GM19455 (cell line): ENCODE results near the gene ZMAT5.

Experiments used
- ATAC-seq: cut with Tn5 transposase; IDR thresholded peaks from one replicate; pipeline ENCODE4 v1.9.1; 2021; ENCODE audit not compliant: unreplicated experiment

ZMAT5 gene

DNA sequence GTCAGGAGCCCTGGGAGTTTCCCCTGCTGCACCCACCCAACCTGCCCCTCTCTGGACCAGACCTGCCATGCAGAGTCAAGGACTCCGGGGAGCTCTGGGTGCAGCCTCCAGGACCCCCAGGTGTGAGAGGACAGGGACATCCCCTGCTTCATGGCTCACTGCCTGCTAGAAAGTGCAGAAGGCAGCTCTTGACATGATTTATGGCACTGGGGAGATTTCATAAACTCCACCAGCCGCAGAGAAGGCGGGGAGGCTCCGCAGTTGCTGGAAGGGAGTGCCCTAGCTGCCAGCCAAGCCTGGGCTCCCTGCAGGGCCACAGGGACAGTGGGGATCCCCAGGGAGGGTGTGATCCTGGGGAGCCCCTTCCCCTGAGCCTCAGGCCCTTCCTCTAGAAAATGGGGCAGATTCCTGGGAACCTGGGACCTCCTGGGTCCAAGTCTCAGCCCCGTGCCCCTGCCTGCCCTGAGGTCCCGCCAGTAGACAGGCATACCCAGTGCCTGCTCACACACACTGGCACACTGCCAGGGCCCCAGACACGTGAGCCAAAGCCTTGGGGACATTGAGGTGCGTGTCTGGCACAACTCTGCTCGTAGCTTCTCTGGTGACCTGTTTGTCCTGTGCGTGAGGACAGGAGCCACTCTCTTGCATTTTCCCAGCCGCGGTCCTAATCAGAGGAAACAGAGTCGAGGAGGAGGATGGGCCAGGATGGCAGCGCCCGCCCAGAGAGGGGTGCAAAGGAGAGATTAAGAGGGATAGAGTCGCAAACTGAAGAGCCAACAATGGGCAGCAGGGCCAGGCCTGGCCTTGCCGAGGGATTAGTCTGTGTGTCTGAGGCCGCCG lies 33.2 kb downstream of the ZMAT5 start:
- no peak for ATAC-seq

DNA sequence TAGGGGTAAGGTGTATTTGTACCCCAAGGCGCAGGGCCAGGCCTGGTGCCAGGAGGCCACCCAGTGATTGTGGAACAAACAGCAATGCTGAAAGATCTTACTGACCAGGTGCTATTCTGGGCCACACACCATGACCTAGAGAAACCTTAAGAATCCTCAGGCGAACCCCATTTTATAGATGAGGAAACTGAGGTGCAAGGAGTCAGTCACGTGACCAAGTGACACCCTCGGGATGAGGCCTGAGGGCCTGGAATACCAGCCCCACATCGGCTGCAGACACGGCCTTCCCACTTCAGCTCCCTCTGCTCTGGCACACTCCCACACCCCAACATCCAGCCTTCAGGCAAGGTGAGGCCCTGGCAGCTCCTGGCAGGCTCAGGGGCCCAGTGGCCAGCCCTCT lies 33.9 kb downstream of the ZMAT5 start:
- no peak for ATAC-seq

- ATAC-seq, result no peak
Measured at GRCh38 chr22:29731058-29731850, 35.6 kb downstream of the ZMAT5 start.

DNA sequence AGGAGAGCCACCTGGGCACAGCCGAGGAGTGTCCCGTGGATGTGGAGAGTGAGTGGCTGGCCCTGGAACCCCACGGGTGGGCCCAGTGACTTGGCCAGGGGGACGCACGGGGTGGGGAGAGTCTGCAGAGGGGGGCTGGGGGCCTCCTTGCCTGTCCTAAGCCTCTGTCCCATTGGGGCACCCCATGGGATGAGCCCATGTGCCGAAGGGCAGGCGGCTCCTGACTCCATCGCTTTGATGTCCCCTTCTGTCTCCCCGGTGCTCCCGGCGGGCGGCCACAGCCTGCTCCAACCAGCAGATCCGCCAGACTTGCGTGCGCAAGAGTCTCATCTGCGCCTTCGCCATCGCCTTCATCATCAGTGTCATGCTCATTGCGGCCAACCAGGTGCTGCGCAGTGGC lies 37.6 kb downstream of the ZMAT5 start:
- ATAC-seq, result no peak

DNA sequence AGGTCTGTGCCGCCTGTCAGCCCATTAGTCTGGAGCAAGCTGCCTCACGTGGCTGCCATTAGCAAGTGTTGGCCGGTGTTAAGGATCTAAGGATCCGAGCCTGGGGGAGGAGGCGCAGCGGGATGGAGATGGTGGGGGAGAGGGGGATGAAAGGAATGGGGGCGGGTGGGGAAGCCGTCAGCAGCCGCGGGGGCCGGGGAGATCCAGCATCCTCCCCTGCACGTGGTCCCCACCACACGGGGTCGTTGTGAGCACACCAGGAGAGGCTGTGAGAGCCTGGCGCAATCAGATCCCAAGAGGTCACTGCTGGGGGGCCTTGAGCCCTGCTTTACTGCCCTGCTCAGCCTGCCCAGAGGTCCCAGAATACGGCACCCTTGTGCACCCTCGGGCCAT lies 39.7 kb downstream of the ZMAT5 start:
- no peak for ATAC-seq

GRCh38 chr22:29726512-29727130 lies 40.2 kb downstream of the ZMAT5 start:
- no peak for ATAC-seq

DNA sequence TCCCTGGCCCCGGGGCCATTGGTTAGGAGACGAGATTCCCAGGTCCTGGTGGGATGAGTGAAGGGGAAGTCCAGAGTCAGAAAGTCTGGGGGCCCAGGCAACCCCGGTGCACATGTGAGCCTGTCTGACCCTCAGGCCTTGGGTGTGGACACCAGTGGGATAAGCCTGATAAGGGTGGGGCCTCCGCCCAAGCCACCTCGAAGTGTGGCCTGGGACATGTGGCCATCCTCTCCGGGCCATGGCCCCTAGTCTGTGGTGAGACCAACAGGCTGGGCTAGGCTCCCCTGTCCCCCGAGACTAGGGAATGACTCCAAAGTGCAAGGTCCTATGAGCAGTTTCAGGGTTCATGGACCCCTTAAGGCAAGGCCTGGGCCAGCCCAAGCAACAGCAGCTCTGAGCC lies 40.7 kb downstream of the ZMAT5 start:
- no peak for ATAC-seq

DNA sequence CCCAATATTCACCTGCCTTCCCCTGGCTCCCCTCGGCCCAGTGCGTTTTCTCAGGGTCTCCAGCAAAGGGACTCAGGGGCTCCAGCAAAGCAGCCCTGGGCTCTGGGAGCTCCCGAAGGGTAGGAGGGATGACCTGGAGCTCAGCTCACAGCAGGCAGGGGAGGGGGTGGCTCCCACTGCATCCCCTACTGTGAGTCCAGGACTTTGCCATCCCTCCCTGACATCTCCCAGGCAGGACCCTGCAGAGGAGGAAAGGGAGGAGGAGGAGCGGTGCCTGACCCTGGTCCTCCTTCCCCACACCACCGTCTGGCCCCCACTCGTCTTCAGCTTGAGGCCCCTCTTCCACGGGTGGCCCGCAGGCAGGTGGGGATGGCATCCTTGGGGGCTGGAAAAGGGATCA lies 42.0 kb downstream of the ZMAT5 start:
- ATAC-seq, result no peak

- no peak for ATAC-seq
Measured at GRCh38 chr22:29723766-29724165, 43.0 kb downstream of the ZMAT5 start.

- ATAC-seq, result no peak
Measured at GRCh38 chr22:29722587-29722986, 44.2 kb downstream of the ZMAT5 start.

DNA sequence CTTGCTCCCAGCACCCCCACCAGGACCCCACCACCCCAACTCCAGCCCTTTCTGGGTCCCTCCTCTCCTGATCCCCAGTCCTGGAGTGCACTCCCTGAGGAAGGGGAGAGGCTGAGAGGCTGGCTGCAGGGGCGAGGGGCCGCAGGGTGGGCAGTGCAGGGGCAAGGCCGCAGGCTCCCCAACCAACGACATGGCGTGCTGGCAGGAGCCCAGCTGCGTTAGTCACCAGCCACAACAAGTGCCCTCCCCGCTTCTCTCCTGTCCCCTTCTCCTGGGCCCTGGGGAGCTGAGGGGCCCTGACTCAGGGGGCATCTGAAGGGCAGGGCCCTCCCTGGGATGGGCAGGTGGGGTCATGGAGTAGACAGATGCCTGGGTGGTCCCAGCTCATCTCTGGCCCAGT lies 44.7 kb downstream of the ZMAT5 start:
- ATAC-seq, result no peak

DNA sequence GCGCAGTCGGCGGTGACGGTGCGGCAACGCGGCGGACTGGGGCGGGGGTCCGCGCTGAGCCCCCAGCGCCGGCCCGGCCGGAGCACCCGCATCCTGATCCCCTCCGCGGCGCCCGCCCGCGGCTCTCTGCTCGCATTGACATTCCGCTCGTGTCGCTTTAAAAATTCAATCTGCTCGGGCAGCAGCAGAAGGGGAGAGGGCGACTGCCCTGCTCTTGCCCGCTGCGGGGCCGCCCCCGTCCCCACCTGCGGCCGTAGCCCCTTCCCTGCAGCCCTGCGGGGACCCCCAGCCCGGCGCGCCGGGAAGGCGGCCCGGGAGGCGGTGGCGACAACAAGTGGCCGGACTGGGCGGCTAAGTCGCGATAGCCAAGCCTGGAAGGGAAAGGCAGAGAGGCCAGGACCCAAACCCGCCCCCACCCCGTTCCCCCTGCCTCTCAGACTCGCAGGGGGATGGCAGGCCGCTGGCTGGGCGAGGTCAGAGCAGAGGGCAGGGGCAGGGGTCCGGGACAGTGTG lies 45.9 kb downstream of the ZMAT5 start:
- no peak for ATAC-seq

- ATAC-seq, result no peak
Measured at GRCh38 chr22:29719899-29720645, 46.7 kb downstream of the ZMAT5 start, which contains the start of gene CABP7. TSS of gene CABP7 (plus strand) at chr22:29720003. CDS start at chr22:29720425, 422 bp downstream.

DNA sequence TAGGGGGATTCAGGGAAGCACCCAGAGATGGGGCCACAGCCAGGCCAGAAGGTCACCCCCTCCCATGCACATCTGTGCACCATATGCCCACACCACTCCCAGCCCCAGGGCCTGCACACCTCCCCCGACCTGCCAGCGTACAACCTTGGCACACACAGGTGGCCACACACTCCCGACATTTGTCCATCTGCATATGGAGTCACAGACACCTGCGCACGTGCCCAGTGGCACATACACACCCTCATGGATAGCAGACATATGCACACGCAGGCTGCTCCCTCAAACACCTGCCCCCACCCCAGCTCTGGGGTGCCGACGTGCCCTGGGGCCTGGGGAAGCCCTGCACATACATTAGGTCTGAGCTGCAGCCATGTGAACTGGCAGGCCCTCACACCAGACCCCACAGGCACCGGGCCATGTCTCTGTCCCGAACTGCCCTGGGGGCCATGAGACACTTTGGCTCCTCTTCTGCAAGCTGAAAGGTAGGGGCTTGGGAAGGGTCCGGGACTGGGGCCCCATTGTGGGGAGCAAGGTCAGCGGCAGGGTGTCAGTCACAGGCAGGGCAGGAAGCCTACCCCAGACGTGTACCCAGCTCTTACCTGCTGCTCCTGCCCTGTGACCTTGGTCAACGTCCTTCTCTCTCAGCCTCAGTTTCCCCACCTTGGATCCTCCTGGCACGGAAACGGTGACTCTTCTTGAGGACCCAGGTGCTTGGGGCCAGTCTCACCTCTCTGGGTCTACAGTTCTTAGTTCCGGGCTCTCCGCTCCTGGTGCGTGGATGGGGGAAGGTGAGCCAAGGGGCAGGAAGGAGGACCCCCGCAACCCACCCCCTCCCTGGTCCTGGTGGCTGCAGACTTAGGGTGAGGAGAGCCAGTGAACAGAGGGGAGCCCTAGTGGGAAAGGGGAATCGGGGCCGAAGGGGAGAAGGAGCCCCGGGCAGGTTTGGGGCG lies 47.6 kb downstream of the ZMAT5 start:
- no peak for ATAC-seq

DNA sequence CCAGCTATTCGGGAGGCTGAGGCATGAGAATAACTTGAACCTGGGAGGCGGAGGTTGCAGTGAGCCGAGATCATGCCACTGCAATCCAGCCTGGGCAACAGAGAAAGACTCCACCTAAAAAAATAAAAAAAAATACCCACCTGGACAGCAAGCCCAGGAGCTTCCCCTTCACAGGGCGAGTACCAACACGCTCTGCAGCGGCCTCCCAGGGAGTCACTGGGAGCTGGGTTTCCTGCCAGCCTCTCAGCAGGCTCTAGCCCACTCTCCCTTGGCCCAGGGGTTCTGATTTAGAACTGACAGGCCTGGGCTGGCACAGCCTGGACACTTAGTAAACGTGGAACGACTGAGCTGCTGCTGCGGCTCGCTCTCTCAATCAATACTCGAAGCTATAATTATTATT lies 49.0 kb downstream of the ZMAT5 start:
- ATAC-seq, result no peak

DNA sequence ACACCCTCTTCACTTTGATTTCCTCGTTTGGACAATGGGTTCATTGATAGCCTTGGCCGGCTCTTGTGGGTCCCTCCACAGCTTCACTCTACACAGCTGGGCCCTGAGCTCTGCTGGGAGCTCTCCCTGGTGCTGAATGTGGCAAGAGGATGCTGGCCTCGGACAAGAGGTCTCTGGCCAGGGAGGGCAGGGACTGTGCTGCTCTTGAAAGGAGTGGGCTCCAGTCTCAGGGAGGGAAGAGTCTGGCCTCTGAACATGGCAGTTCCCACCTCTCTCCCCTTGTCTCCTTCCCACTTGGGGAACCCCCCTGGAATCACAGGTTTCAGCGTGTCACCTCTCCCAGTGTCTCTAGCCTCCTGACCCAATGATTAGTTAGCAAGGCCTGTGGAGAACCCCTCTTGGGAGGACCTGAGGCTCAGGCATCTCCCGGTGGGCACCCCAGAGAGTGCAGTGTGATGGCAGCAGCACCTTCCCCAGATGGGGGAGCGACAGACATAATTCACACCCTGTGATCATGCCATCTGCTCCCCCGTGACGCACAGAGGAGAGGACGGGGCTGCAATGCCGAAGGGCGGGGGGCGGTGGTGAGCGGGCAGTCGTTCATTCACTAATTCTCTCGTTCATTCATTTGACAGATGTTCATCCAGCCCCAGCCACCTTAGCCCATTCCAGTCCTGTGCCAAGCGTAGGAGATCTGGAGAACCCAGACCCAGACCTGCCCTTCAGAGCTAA lies 49.8 kb downstream of the ZMAT5 start:
- no peak for ATAC-seq

DNA sequence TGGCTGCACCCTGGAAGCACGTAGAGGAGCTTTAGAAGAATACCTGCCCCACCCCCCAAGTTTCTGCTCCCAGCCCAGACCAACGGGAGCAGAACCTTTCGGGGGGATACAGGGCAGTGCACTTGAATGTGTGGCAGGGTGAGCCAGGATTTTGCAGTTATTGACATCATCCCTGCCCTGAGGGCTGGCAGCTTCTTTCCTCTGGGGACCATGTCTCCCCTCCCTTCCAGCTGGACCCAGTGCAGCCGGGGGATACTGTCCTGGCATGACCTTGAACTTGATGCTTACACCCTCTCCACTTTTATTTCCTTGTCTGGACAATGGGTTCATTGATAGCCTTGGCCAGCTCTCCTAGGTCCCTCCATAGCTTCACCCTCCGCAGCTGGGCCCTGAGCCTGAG lies 51.1 kb downstream of the ZMAT5 start:
- ATAC-seq, result no peak

DNA sequence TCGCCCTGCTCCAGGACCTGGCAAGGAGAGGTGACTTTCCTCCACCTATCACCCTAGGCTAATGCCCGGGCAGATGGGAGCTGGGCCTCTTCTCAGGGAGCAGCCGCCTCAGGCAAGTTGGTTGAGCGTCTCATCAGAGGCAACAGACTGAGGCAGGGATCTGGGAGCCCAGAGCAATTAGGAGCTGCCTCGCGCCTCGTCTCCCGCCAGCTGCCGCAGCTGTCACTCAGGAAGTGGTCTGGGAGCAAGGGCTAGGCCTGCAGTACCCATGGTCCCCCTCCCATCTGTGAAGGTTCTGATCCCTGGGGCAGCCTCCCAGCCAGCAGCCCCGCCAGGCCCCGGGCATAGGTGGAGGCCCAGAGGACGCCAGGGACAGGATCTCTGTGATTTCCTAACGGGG lies 51.6 kb downstream of the ZMAT5 start:
- no peak for ATAC-seq

- no peak for ATAC-seq
Measured at GRCh38 chr22:29713156-29713727, 53.6 kb downstream of the ZMAT5 start.
